ENCODE results near the gene RCSD1.

The RCSD1 gene

GRCh38 chr1:167640051-167640450 is 10.0 kb downstream of the RCSD1 start:
- in situ Hi-C loops (cut with HindIII; ENCODE audit: low sequenced_read_pairs) = no loop called here

DNA sequence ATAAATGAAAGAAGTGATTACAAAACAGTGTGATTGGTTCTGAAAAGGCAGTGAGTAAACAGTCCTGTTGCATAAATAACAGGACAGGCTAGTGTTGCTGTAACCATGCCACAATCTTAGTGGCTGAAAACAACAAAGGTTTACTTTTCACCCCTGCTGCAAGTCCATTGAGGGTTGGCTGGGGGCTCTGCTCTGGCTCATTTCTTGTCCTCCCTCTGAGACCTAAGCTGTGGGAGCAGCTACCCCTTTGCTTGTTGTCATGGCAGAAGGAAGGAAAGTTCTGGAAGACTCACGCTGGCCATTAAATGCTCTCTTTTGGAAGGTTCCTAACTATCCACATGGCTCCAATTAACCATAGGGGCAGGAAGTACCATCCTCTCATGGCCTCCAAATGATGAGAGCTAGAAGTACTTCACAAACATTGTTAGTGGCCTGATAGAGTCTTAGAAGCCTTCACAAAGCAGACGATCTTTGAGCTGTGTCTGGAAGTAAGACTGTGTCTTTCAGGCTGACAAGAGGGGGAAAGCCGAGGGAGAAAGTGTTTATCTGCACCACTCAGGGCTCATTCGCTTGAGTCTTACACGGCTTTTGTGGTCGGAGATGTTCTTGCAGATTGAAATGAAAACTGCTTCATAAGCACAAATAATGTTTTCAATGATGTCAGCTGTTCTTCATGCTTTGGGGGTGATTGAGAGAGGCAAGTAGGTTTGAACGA is 11.9 kb downstream of the RCSD1 start:
- in situ Hi-C loops (cut with HindIII; ENCODE audit: low sequenced_read_pairs) = no loop called here

DNA sequence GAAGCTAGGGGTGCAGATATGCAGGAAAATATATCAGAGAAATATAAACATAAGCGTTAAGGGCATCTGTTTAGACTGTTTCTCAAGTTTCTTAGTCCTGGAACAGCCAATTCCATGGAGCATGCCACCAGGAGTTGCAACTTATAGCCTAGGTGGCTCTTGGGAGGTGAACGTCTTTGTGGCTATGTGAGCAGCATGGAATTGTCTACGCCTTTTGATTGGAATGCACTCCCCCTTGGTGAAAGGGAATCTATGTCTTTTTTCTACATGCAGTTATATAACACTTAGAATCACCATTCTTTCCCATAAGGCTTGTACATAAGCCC is 12.4 kb downstream of the RCSD1 start:
- in situ Hi-C loops (cut with HindIII; ENCODE audit: low sequenced_read_pairs) = no loop called here

- in situ Hi-C loops (cut with HindIII; ENCODE audit: low sequenced_read_pairs) = no loop called here
Measured at GRCh38 chr1:167643441-167643840, 13.4 kb downstream of the RCSD1 start.

GRCh38 chr1:167644551-167644950 is 14.5 kb downstream of the RCSD1 start:
- in situ Hi-C loops (cut with HindIII; ENCODE audit: low sequenced_read_pairs) = no loop called here

DNA sequence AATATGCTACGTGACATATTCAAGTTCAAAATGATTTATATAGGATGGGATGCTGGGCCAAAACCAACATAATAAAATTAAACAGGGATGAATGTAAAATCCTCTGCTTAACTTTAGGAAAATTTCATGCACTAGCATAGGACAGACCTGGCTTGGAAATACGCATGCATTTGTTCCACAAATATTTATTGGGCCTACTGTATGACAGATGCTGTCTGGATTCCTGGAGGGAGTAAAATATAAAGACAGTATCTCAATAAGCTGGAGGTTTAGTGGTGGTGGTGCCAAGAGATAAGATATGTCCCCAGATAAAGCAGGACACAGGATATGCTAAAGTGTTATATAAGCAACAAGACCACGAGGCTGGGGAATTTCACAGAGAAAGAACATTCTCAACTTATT is 15.1 kb downstream of the RCSD1 start:
- in situ Hi-C loops (cut with HindIII; ENCODE audit: low sequenced_read_pairs) = no loop called here

DNA sequence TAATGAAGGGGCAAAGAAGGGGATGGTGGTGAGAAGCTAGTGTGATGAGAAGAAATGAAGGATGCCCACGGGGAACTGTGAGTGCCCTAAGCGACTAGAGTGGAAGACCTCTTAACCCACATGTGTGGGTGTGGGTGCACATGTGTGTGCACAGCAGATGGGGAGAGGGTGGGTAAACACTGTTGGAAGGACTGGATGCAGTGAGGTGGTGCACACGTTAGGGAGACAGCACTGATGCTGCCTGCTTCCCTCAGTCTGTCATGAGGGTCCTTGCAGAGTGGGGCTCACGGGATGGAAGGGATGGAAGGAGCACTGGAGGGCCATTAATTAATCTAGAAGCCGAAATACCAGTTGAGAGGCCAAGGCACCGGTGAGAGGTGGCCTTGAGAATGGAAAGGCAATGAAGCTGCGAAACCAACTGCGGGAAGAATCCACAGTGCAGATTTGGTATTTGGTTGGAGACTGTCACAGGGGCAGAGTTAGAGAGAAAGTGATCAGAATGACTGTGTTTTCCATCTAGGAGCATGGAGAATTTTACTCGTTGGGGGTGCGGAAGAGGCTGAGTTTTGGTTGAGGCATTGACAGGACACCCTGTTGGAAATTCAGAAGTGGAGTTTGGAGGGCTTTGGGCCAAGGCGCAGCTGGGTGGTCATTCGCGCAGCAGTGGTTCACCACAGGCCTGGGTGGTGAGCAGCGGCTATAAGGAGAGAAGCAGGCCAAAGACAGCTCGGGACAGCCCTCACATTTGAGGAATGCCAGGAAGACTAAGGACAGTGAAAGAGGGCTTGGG is 15.8 kb downstream of the RCSD1 start:
- in situ Hi-C loops (cut with HindIII; ENCODE audit: low sequenced_read_pairs) = no loop called here

- in situ Hi-C loops (cut with HindIII; ENCODE audit: low sequenced_read_pairs) = no loop called here
Measured at GRCh38 chr1:167648252-167648849, 18.3 kb downstream of the RCSD1 start.

GRCh38 chr1:167648978-167649744 is 19.1 kb downstream of the RCSD1 start:
- in situ Hi-C loops (cut with HindIII; ENCODE audit: low sequenced_read_pairs) = no loop called here

- in situ Hi-C loops (cut with HindIII; ENCODE audit: low sequenced_read_pairs) = no loop called here
Measured at GRCh38 chr1:167650269-167651160, 20.5 kb downstream of the RCSD1 start.

GRCh38 chr1:167651161-167651693 is 21.2 kb downstream of the RCSD1 start:
- in situ Hi-C loops (cut with HindIII; ENCODE audit: low sequenced_read_pairs) = no loop called here

DNA sequence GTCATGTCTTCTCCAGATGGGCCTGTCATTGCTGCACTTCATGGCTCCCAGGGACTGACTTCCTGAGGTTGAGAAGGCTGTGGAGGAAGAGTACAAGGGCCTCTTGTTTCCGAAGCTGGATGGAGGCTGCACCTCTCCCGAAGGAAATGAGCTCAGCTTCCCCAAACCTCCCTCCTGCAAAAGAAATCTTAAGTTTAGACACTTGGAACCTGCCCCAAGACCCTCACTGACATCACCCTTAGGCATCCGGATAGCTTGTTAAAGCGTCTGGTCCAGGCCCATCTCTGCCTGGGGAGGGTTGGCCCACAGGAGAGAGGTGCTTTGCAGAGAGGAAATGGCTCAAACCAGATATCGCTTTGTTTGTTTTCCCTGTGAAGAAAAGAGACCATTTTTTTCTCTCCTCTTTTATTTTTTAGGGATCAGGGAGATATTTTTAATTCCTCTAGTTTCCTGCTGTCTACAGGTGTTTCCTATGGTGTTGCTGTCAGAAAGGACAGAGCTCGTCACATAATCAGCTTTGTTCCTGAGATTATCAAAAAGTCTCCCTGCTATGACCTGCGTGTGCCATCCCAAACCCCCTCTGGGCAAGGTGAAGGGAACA is 25.0 kb downstream of the RCSD1 start:
- in situ Hi-C loops (cut with HindIII; ENCODE audit: low sequenced_read_pairs) = no loop called here

DNA sequence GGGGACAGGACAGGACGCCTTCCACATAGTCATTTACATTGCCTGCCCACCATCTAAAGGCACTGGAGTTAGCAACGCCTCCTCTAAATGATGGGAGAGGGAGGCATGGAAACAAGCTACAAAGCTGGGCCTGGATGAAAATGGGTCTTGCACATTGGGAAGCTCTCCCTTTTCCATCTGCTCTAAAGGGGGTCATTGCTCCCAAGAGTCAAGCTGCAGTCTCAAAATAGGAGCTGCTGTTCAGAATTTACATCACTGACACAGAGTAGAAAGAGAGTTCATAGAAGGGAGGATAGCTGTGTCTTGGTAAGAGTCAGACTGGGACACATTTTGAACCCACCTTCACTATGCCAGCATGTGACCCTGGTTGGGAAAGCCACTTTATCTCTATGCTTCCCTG is 26.6 kb downstream of the RCSD1 start:
- in situ Hi-C loops (cut with HindIII; ENCODE audit: low sequenced_read_pairs) = no loop called here

GRCh38 chr1:167658574-167659328 is 28.7 kb downstream of the RCSD1 start:
- in situ Hi-C loops (cut with HindIII; ENCODE audit: low sequenced_read_pairs) = no loop called here

DNA sequence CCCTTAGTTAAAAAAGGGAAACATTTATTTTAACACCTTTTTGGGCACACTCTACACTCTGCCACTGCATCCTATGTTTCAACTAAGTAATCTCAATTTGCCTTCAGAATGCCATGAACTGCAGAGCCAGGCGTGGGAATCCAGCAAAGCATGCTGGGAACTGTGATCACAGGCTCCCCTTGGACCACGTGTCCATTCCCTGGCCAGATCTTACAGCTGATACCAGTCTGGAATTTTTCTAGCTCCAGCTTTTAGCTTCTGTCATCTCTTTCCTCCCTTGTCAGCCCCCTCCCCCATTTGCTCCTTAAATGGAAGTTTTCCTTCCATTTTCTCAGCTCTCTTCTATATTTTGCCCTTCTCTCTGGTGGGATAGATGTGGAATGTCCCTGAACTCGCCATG is 29.4 kb downstream of the RCSD1 start:
- in situ Hi-C loops (cut with HindIII; ENCODE audit: low sequenced_read_pairs) = no loop called here

DNA sequence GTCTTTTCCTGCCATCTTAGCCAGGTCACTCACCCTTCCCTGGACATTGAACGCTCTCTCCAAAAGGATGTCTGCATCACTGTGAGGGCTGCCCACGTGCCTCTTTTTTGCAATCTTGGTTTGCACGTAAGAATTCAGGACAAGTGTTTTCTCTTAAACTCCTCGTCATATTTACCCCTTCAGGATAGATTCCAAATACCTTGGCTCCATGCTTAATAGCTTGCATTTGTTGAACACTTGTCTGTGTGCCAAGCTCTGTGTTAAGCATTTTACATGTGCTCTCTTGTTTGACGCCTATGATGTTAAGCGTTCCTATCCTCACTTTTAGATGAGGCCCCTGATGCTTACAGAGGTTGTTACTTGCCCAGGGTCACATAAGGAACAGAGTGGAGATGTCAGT is 29.8 kb downstream of the RCSD1 start:
- in situ Hi-C loops (cut with HindIII; ENCODE audit: low sequenced_read_pairs) = no loop called here

GRCh38 chr1:167661527-167662426 is 31.7 kb downstream of the RCSD1 start:
- in situ Hi-C loops (cut with HindIII; ENCODE audit: low sequenced_read_pairs) = no loop called here

Measured in endothelial cell of hepatic sinusoid (primary cell).